ENCODE data around the gene PGAP3.

- TF ChIP-seq, protein P1, sequence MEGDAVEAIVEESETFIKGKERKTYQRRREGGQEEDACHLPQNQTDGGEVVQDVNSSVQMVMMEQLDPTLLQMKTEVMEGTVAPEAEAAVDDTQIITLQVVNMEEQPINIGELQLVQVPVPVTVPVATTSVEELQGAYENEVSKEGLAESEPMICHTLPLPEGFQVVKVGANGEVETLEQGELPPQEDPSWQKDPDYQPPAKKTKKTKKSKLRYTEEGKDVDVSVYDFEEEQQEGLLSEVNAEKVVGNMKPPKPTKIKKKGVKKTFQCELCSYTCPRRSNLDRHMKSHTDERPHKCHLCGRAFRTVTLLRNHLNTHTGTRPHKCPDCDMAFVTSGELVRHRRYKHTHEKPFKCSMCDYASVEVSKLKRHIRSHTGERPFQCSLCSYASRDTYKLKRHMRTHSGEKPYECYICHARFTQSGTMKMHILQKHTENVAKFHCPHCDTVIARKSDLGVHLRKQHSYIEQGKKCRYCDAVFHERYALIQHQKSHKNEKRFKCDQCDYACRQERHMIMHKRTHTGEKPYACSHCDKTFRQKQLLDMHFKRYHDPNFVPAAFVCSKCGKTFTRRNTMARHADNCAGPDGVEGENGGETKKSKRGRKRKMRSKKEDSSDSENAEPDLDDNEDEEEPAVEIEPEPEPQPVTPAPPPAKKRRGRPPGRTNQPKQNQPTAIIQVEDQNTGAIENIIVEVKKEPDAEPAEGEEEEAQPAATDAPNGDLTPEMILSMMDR (conservative IDR thresholded peaks at IDR 0.05; ENCODE audit: low read depth, low read length), result no peak
- TF ChIP-seq EZH2phosphoT487 (IDR thresholded peaks at IDR 0.05; ENCODE audit: borderline replicate concordance, low read length), result no peak
Observed at GRCh38 chr17:39639566-39640458, 48.0 kb downstream of the PGAP3 start.

Measured in PC-3 (cell line).